ENCODE results near the gene PKHD1. TPM values are rescaled to one million over a fixed set of nuclear protein-coding genes. Genes with fewer than 3 reads are reported as not detected.

Gene PKHD1
- total RNA-seq, 1 experiment from 2014 or later, result 0.09 TPM

- Histone ChIP-seq H3K27me3 (ENCODE audit: insufficient read depth, low read length) (no peaks in the 10 kb centered on the region), H2BK12ac (ENCODE audit: insufficient read length, low read depth, low read length) (no peak overlapping the region), H3K4me1 (ENCODE audit: insufficient read depth, low read length) (no peaks in the 10 kb centered on the region), H3K23ac (ENCODE audit: insufficient read length, low read depth, low read length) (no peak overlapping the region), H3K18ac (ENCODE audit: insufficient read length, low read depth, low read length) (no peak overlapping the region), H3K14ac (ENCODE audit: insufficient read depth, low read length) (no peak overlapping the region), H3K79me2 (ENCODE audit: insufficient read depth, low read length) (no peaks in the 10 kb centered on the region), H2BK20ac (ENCODE audit: low read depth, low read length, poor library complexity, severe bottlenecking) (no peak overlapping the region), H3K27ac (ENCODE audit: insufficient read length, low read depth, low read length) (no peak overlapping the region), H3T11ph (ENCODE audit: low read length) (no peak overlapping the region), H3K4ac (ENCODE audit: low read depth, low read length) (no peak overlapping the region), H4K20me1 (ENCODE audit: control insufficient read depth, insufficient read depth, insufficient read length) (no peaks in the 10 kb centered on the region), H2BK15ac (ENCODE audit: low read depth, low read length) (no peak overlapping the region), H4K5ac (ENCODE audit: insufficient read length, low read depth, low read length) (no peak overlapping the region), H3K56ac (ENCODE audit: insufficient read length, low read depth, low read length) (no peak overlapping the region), H2AFZ (ENCODE audit: low read length) (no peak overlapping the region), H3K79me1 (ENCODE audit: insufficient read depth, low read depth, low read length, poor library complexity, severe bottlenecking) (no peaks in the 10 kb centered on the region), H2BK5ac (ENCODE audit: insufficient read length, low read length) (no peak overlapping the region), H4K8ac (replicated peaks; ENCODE audit: insufficient read length, low read depth, low read length) (no peak overlapping the region), H2BK120ac (ENCODE audit: low read depth, low read length, poor library complexity, severe bottlenecking) (no peak overlapping the region), H3K9ac (ENCODE audit: extremely low read depth, insufficient read length, low read length) (no peak overlapping the region), H3K23me2 (ENCODE audit: insufficient read length, low read depth, low read length, poor library complexity, severe bottlenecking) (no peaks in the 10 kb centered on the region), H3K9me3 (ENCODE audit: control insufficient read depth, low read depth, low read length) (no peaks in the 10 kb centered on the region), H3K4me2 (ENCODE audit: insufficient read depth, insufficient read length, low read length) (no peak overlapping the region), H2AK5ac (ENCODE audit: insufficient read length, low read length) (no peak overlapping the region), H4K91ac (ENCODE audit: insufficient read length, low read depth, low read length) (no peak overlapping the region)
- Mint-ChIP-seq H3K4me1 (no peaks in the 10 kb centered on the region), H3K36me3 (ENCODE audit: insufficient read depth in 1 of 3, low read depth in 3 of 3) (peaks cover 5 to 13% (median 9%) of the 10 kb centered on the region in 3 experiments; a peak in 6 of 7 replicates), H3K27ac (no peak overlapping the region), H3K27me3 (ENCODE audit: low read depth) (peaks cover 2% of the 10 kb centered on the region; the same call in 1 of the 2 replicates), H3K4me3 (no peak overlapping the region), H3K9me3 (peaks cover 12 to 20% of the 10 kb centered on the region in 2 experiments)
- no peak for DNase-seq
- no peak for TF ChIP-seq CTCF (conservative IDR thresholded peaks at IDR 0.05)
- WGBS (ENCODE audit: extremely low coverage, insufficient read length, low lambda C conversion rate), result no CpG with 5 or more reads among the region's 18 CpGs
Measured at GRCh38 chr6:51598171-51598570, 489.2 kb downstream of the PKHD1 start.
